Measurements from ENCODE around the gene GPI.
"Not testable (repeated sequence)": the region's sequence is repeated elsewhere in the genome, so short reads cannot be mapped to it uniquely, and the experiment has no call there.

The GPI gene

GRCh38 chr19:34364830-34365462 lies at the start of gene GPI:
Gene GPI (plus strand): TSS chr19:34365196. CDS start chr19:34365267, 71 bp downstream.
- peak; percentile 90 for DNase-seq

GRCh38 chr19:34316247-34316646 lies 48.7 kb upstream of the GPI start:
- no peak for DNase-seq

GRCh38 chr19:34316741-34317301 lies 48.2 kb upstream of the GPI start:
- peak; percentile 43 for DNase-seq

GRCh38 chr19:34317311-34317927 lies 47.6 kb upstream of the GPI start:
- DNase-seq: peak; percentile 58

- no peak for DNase-seq
Observed at GRCh38 chr19:34319230-34319585, 45.8 kb upstream of the GPI start.

- no peak for DNase-seq
Observed at GRCh38 chr19:34319785-34320184, 45.2 kb upstream of the GPI start.

GRCh38 chr19:34320277-34320676 lies 44.7 kb upstream of the GPI start:
- no peak for DNase-seq

GRCh38 chr19:34321735-34322134 lies 43.3 kb upstream of the GPI start:
- DNase-seq: no peak

- DNase-seq: no peak
Observed at GRCh38 chr19:34323433-34324204, 41.4 kb upstream of the GPI start.

GRCh38 chr19:34324320-34324719 lies 40.7 kb upstream of the GPI start:
- no peak for DNase-seq

GRCh38 chr19:34325181-34325580 lies 39.8 kb upstream of the GPI start:
- no peak for DNase-seq

- DNase-seq: no peak
Observed at GRCh38 chr19:34325981-34326787, 38.8 kb upstream of the GPI start.

- DNase-seq: no peak
Observed at GRCh38 chr19:34327851-34328250, 37.1 kb upstream of the GPI start.

GRCh38 chr19:34328982-34329381 lies 36.0 kb upstream of the GPI start:
- no peak for DNase-seq

GRCh38 chr19:34330116-34330515 lies 34.9 kb upstream of the GPI start:
- DNase-seq: no peak

- DNase-seq: not testable (repeated sequence)
Observed at GRCh38 chr19:34330596-34330995, 34.4 kb upstream of the GPI start.

- not testable (repeated sequence) for DNase-seq
Observed at GRCh38 chr19:34331596-34331995, 33.4 kb upstream of the GPI start.

- DNase-seq: no peak
Observed at GRCh38 chr19:34332027-34332760, 32.8 kb upstream of the GPI start.

- DNase-seq: no peak
Observed at GRCh38 chr19:34335914-34336313, 29.1 kb upstream of the GPI start.

- peak; percentile 64 for DNase-seq
Observed at GRCh38 chr19:34336781-34337271, 28.2 kb upstream of the GPI start.

GRCh38 chr19:34337739-34338138 lies 27.3 kb upstream of the GPI start:
- no peak for DNase-seq

Measured in DMS53 (cell line).